GM18517 (cell line): ENCODE results near the gene RIPK4.
"Not testable (repeated sequence)": the region's sequence is repeated elsewhere in the genome, so short reads cannot be mapped to it uniquely, and the experiment has no call there.

Experiments used
- ATAC-seq: cut with Tn5 transposase; IDR thresholded peaks from one replicate; pipeline ENCODE4 v1.9.1; 2021; ENCODE audit warnings: mild to moderate bottlenecking, moderate library complexity; ENCODE audit not compliant: unreplicated experiment

Gene RIPK4

GRCh38 chr21:41741253-41742072 lies 25.4 kb downstream of the RIPK4 start:
- no peak for ATAC-seq

- no peak for ATAC-seq
Measured at GRCh38 chr21:41740604-41741252, 26.1 kb downstream of the RIPK4 start.

- ATAC-seq, result no peak
Measured at GRCh38 chr21:41739936-41740335, 26.9 kb downstream of the RIPK4 start.

DNA sequence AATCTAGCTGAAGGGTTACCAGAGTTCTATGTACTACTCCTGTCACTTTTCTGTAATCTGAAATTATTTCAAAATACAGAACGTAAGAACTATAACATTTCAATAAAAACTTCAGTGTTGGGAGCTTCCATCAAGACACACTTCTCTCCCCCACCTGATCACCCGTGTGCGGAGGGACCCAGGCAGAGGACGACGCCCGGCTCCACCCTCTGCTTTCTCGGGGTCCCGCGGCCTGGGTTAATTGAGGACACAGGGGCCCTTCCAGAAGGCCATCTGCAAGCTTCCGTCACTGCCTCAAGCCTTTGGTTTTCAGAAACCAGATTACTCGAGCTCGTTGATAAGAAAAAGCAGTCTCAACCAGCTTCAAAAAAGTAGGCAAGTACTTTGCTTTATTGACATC lies 27.8 kb downstream of the RIPK4 start:
- ATAC-seq, result no peak

DNA sequence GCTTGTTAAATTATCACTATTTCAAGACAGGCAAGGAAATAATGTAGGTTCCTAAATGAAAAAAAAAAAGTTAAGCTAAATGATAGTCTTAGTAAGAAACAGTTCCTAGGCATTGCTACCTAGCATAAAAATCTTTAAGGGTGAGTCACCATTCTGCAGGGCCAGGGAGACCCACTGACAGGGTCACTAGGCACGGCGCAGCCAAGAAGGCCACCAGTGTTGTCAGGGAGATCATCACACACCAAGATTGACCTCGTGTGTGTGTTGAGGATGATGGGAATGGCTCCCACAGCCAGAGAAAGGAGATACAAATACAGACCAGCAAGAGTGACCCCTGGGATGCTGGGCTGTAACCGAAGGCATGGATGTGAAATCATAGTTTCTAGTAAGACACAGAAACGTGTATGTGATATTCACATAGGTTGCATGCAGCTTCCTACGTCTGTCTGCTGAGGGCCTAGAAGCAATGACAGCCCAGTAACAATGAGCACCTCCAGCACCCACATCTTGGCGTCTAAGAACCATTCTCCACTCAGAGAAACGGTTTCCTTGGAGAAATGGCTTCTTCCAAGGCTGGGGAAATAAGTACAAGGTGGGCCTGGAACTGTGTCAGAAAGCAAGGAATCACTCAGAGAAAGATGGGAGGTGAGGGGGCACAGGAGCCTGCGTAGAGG lies 29.1 kb downstream of the RIPK4 start:
- ATAC-seq, result no peak

GRCh38 chr21:41736423-41736822 lies 30.4 kb downstream of the RIPK4 start:
- ATAC-seq, result no peak

GRCh38 chr21:41733951-41734689 lies 32.7 kb downstream of the RIPK4 start:
- ATAC-seq, result no peak

DNA sequence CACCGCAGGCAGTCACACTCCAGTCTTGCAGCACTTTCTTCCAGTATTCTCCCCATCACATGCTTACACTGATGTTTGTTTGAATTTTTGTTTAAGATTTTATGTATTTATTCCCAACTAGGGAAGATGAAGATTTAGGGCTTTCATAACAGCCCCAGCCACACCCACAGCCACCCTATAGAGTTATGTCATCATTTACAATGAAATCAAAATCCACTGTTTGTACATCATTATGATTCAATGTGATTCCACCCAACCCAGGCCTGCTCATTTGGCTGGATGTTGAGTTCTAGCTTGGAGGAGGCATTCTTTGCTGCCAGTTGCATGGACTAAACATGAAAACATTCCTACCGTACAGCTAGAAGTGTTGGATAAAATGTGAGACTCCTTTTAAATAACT lies 35.8 kb downstream of the RIPK4 start:
- no peak for ATAC-seq

DNA sequence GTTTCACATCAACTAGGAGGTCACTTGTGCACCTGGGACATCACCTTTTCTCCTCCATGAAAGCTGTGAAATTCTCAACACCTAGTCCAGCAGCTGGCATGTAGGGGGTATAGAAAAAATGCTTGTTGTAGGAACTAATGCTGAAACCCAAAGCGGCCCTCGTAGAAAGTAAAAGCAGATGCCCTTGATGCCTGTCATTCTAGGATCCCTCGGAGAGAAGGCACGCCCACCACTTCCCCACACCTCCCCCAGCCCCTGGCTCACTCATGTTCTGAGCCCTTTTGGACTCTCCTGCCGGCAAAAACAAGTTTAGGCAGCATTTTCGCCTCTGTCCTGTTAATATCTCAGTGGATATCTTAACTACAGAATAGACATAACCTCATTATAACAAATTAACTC lies 36.5 kb downstream of the RIPK4 start:
- no peak for ATAC-seq

DNA sequence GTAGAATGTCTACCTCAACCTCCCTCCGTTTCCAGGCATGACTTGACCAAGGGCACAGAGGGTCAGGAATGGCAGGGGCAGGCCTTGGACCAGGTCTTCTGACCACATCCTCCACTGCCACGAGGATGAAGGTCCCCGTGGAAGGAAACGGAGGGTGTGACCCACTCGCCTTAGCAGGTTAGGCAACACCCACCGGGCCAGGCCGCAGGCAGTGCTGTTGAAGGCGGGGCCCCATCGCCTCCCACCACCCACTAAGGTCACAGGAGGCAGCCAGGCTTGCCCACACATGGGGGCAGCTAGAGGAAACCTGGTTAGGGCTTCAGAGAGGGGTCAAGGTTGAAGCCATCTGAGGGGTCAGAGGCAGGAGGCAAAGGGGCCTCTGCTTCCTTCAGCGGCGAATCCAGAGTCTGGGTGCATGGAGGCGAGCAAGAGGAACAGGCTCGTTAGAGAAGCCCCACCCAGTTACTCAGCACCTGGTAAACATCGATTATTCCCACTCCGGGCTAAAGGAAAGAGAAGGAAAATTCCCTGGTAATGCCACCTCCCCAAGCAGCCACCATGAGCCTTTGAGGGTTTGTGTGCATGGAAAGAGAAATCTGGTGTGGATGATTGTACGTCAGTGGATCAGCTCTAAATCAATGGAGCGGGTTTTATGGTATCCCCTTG lies 37.0 kb downstream of the RIPK4 start:
- no peak for ATAC-seq

DNA sequence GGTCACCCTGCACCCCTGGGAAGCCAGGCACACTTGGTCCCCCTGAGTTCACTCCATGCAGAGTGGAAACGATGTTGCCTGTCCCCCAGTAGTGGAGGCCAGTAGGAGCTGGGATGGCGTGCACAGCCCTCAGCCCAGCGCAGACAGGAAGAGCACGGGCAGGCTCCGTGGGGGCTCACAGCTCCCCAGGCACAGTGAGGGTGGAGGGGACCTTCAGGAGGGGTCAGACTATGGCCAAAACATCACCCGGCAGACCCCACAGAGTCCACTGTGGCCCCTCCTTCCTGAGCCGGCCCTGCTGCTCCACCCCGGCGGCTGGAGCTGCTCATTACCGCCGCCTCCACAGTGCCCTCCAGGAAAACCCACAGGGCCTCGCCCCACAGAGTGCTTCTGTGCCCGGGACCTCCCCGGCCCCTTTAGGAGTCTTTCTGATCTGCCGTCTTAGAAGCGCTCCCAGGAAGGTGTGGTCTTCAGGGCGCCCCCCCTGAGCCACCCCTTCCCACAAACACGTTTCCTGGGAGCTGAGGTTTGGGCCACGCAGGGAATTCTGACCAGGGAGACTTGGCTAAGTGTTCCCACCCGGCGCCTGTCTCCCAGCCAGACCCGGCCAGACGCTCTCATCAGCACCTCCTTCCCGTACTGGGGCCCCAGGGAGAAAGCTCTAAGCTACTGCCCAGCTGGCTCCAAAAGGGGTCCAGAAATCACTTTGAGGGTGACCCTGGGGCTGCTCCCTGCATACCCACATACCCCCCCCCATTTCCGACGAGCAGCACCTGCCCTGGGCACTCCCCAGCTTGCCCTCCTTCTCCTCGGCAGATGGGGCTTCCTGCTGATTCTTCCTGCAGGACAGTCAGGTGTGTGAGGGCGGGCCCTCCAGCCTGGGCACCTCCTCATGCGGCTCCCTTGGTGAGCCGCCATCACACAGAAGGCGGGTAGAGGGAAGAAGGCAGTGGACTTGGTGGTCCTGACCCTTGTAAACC lies 38.8 kb downstream of the RIPK4 start:
- no peak for ATAC-seq

- ATAC-seq, result no peak
Measured at GRCh38 chr21:41726970-41727783, 39.7 kb downstream of the RIPK4 start.

GRCh38 chr21:41726630-41726969 lies 40.3 kb downstream of the RIPK4 start:
- ATAC-seq, result no peak

DNA sequence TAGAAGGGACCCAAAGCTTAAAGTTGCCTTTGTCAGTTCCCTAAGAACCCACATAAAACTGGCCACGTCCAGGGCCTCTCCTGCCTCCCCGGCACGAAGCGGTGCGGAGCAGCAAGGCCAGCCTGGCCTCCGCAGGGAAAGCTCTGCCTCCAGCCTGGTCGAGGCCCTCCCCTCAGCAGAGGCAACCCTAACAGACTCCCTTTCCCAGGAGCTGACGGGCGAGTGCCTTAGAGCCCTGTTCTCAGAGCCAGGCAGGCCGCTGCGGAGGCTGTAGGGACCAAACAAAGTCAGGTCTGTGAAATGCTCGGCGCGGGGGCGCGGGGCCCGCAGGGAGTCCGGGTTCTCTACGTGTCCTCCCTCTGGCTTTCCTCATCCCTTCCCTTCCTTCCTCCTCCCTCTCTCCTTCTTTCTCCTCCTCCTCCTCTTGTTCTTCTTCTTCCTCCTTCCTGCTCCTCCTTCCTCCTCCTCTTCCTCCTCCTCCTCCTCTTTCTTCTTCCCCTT lies 40.7 kb downstream of the RIPK4 start:
- ATAC-seq, result no peak

GRCh38 chr21:41725421-41726031 lies 41.3 kb downstream of the RIPK4 start:
- ATAC-seq, result no peak

DNA sequence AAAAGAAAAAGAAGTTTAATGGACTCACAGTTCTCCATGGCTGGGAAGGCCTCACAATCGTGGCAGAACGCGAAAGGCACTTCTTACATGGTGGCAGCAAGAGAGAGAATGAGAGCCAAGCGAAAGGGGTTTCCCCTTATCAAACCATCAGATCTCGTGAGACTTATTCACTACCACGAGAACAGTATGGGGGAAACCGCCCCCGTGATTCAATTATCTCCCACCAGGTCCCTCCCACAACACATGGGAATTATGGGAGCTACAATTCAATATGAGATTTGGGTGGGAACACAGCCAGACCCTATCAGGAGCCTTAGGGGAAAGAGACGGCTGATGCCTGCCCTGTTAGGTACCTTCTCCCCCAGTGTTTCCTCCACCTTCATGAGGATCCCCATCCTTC lies 43.0 kb downstream of the RIPK4 start:
- not testable (repeated sequence) for ATAC-seq

GRCh38 chr21:41722052-41723018 lies 44.5 kb downstream of the RIPK4 start:
- no peak for ATAC-seq
